ENCODE data around the gene PIM2.

PIM2 gene

DNA sequence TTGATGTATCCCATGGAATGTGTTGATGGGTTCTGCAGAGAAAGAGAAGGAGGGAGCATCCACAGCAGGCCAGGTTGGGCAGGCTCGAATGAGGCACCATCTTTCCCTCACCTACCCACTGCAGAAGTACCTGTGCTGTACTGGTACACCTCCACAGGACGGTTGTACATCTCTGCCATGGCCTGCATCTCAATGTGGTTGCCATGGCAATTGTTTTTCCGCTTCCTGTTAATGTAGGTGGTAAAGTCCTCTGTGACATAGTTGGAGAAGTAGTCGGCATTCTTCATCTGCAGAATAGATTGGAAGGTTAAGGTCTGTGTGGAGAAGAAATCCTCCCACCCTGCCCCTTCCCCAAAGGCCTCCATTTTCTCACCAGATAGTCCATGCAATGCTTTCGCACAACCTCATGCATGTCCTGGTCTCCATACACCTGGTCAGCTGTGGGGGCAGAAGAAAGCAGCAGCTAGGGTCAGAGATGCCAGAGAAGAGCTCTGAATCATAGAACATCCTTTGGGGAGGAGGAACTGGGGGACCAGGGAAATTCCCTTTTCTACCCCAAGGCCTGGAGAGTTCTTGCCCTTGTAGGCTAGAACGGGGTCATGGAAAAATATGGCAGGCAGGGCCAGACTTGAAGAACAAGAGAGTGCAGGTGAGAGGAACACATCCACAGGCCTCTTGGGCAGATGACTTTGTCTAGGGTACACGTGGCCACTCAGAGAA, 15.9 kb upstream of the PIM2 start:
- DNase-seq = no peak

DNA sequence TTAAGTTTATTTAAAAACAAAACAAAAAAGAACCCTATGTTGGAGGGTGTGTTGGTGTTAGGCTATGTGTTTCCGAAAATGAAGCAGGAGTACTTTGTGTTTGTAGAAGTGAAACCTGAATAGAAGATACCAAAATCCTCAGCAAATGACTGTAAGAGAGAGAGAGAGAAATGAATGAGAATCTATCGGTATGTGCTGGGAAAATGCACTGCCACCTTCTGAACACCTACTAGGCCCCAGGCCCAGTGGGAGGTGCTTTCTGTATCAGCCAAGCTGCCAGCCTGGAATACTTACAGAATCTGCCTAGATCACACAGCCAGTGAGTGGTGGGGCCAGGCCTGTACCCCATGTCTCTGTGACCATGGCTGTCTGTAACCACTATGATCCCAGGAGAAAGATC, 14.9 kb upstream of the PIM2 start:
- no peak for DNase-seq

DNA sequence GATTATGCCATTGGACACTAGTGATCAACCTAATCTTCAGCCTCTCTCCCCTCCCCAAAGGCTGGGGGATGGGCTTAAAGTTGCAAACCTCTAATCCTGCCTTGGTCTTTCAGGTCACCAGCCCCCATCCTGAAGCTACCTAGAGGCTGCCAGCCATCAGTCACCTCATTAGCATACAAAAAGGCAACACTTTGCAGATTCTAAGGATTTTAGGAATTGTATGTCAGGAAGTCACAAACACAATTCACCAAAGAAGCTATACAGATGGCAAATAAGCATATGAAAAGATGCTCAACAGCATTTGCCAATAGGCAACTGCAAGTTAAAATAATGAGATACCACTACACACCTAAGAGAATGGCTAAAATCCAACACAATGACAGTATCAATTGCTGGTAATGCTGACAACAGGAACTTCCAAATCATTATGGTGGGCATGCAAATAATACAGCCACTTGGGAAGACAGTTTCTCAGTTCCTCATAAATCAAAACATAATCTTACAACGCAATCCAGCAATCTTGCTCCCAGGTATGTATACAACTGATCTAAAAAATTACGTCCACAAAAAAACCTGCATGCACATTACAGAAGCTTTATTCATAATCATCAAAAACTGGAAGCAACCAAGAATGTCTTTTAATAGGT, 9.0 kb upstream of the PIM2 start:
- no peak for DNase-seq

DNA sequence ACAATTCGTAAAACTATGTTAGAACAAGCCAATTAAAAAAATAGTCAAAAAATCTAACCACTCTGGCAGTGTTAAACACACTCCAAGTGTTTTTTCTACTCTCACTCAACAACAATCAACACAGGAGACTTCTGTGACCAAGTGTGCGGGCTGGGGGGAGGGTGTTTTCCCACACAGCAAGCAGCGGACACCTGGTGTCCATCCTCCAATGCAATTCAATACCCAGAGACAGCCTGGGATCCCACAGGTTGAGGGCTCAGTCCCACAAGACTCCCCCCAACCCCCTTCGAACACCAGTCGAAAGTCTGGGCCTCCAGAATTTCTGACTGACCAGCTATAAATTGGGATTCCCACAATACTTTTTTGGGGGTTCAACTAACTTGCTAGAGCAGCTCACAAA, 8.3 kb upstream of the PIM2 start:
- DNase-seq = no peak

DNA sequence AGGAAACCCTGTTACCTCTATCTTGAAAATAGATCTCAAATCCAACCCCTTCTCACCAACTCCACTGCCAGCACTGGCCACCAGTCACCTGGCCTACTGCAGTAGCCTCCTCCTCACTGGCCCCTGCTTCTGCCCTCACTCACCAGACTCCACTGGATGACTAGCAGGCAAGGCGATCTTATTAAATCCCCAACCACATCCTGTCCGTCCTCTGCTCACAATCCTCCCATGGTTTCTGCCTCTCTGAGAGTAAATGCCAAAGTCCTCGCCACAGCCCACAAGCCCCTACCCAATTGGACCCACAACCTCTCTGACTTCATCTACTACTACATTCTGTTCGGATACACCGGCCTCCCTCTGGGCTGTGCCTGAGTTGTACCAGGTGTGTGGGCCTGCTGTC, 5.4 kb upstream of the PIM2 start:
- no peak for DNase-seq

DNA sequence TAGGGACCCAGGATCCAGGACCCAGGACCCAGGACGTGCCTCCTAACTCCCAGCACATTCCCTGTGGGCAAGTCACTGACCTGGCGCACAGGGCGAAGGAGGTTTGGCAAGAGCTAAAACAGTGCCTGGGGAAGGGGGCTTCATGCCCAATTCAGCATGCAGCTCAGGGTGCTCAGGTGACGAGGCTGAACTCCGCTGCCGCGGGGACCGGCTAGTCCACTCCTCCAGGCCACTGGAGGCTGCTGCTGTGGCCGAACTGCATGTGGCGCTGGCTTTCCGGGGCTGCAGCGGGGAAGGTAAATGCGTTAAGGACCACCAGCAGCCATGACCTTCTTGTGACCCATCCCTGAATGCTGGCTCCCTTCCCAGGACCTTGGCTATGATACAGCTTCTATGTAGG, 4.9 kb upstream of the PIM2 start:
- DNase-seq = no peak

DNA sequence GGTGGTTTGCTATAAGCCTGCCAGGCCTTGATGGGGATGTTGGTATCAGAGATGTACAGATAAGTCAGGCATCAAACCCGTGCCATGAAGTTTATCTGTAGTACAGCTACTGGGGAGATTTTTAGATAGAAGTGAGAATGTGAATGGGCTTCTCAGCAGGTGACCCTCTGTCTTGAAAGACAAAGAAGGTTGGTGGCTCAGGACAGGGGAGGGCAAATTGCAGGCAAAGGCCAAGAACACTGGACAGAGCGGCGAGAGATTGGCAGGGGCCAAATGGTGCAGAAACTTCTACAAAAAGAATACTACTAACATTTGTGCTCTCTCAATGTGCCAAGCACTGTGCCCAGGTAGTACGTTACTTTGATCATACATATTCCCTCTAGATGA, 1.9 kb upstream of the PIM2 start:
- DNase-seq = no peak

DNA sequence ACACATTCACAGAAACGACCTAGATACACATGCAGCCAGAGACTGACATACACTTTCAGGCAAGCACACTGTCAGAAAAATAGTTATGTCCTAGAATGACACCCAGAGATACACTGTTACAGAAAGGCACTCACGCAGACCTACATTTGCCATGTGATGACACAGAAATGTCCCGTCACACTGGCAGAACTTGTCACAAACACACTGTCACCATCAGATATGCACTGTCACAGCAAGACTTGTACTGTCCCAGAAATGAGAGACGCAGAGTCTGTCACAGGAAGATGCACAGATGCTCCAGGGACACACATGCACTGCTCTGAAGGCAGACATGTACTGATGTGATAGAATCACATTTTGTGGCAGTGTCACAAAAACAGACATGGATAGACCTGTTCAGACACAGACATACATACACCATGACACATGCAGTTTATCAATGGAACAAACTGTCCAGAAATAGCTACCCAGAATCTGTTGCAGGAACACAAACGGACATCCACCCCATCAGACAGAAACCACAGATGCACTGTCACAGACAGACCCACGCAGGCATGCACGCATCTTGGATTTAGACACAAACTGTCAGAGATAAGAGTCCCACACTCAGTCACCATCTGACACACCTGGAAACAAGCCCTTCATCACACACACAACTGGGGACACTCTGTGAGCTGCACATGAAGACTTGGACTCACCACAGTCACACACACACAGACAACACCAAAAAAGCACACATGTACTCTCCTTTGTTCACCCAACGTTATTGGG, 1.3 kb upstream of the PIM2 start:
- no peak for DNase-seq

DNA sequence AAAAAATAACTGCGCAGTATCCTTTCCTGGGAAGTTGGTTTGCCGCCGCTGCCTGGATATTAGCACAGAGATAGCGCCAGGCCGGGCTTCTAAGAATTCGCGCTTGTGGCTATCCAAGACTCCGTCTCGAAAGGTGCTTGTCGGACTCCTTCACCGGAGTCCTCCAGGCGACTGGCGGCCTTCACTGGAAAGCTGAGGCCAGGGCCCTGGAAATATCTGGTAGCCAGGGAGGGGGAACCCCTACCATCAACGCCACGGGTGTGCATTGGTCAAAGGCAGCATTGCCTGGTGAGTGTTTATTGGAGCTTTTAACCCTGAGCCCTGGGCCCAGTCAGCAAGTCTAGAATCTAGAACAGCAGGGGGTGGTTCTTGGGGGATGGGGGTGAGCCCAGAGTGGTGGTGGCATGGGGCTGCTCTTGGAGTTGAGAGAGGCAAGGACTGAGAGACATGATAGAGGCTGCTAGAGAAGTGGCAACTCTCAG, 577 bp upstream of the PIM2 start:
- no peak for DNase-seq

DNA sequence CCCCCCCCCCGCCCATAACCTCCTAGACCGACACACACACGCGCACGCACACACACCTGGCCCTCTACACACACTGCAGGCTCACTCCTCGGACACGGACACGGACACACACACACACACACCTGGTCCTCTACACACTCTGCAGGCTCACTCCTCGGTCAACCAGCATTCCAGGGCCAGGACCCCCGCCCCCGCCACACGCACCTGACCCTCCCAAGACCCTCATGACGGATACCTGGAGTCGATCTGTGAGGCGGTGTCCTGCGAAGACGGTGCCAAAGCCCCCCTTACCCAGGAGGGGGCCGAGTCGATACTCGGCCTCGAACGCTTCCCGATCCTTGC, 552 bp downstream of the PIM2 start:
- no peak for DNase-seq

DNA sequence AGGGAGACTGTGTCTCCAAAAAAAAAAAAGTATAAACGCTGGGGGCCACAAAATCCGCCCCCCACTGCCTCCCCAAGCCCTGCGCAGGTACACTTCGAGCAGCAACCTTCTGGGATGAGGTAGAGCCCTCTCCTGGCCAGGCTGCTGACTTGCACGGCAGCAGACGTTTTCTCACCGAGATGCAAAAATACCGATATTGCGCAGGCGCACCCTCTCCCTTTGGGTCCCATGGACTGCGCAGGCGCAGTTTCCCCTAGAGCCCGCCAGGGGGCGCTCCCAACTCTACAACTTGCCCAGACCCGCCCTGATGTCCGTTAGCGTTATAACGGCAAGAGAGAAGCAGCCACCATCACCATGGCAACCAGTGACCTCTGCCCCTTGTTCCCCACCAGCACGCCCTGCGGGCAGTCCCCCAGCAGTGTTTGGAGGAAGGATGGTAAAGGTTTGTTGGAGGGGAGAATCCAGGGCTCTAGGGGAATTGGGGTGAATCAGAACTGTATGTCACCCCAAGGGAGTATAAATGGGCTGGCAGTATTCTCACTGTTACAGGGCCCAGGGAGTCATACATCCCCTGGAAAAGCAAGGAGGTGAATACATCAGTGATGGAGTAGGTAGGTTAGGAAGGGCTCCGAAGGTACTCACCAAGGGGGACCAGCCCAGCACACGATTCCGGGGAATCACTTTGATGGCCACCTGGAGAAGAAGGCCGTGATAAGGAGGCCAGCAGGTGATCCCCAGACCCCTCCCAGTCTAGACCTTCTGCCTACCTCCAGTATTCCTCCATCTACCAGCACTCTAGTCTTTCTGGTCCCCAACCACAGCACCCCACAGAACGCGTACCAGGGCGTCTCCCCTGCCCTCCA, 1.5 kb downstream of the PIM2 start:
- DNase-seq = peak; percentile 79

DNA sequence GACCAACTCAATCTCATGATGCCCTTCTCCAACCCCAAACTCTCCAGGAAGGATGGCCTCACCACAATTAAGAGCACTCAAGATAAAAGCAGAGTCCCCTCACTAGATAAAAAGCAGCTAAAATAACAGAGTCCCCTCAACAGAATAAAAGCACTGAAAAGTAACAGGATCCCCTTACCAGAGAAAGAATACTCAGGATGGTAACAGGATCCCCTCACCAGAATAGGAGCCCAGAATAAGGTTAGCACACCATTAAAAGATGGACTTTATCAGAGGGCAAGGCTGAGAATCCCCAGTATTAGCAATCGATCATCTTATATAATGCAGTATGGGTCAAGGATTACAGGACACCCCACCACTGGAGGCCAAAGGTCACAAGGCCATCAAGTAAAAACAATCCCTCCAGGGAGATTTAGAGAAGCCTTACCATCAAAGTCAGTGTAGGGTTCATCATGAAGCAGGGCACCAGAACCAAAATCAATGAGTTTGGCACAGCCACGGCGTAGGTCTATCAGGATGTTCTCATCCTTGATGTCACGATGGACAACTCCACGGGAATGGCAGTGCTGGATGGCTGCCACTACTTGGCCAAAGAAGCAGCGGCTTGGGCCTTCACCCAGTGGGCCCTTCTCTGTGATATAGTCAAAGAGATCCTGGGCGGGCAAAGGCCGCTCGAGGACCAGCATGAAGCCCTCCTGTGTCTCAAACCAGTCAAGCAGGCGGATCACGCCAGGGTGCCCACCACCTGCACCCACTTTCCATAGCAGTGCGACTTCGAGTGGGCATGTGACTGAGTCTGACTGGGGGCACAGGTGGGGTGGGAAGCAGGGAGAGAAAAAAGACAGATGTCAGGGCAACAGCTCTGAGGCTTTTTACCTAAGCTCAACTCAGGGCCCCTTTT, 4.0 kb downstream of the PIM2 start:
- no peak for DNase-seq

DNA sequence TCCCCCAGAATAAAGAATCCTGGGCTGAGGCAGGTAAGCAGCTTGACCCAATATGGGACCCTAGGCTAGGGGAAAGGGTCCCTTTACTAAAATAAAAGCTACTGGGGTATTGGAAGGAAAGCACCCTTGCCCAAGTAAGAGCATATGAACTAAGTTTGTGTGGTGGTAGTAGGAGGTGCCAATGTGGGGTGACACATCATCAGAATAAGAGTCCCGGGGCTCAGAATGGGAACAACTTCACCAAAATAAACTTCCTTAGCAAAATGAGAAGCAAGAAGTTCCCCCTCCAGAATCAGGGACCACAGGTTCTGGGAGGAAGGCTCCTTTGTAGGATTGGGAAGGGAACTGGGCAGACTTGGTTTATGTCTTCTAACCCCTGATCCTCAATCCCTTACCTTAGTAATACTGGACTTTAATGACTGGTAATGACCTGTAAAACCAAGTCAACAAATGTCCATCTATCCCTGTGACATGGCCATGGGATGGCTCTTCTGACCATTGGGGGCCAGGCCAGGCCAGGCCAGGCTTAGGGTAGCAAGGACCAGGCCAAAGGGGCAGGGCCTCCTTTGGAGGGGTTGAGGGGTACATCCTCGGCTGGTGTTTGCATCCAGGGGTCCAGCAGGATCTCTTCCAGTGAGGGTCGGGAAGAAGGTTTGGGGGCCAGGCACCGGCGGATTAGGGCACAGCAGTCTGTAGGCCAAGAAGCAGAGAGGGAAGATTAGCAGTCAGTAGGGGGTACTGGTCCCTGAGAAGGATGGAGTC, 5.0 kb downstream of the PIM2 start:
- DNase-seq = no peak

DNA sequence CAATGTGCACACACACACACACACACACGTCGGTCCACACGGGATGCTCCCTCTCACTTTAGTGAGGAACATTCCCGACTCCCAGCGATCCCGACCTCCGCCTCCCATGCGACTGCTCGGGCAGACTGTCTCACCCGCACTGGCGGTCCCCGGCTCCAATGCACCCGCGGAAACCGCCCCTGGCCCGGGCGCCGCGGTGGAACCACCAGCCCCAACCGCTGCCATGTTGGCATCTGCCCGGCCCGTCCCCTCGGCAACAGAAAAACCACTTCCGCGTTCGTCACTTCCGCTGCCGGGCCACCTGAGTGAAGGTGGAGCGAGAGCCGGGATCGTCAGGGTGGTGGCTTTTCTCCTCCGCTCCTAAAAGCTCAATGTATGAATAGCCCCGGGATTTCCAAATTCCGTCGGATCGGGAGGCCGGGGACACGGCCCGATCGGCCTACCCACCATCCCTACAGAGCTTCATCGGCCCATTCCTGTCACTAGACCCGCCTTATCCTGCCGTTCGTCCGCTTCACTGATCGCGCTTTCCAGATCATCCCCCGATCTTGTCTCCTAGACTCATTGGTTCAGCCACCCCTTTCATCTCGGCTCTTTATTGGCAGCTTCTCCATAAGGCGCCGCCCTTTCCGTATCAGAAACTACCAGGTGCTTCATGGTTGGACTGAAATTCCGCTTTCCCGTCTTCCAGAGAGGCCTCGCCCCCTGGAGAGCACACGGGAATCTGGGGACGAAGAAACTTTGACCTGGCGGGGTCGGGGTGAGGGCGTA, 7.2 kb downstream of the PIM2 start, which contains the start of gene SLC35A2:
TSS of gene SLC35A2 (minus strand) at position 235 of the 771 bp plus-strand sequence. CDS start at position 225, 10 bp downstream.
- peak; percentile 70 for DNase-seq

DNA sequence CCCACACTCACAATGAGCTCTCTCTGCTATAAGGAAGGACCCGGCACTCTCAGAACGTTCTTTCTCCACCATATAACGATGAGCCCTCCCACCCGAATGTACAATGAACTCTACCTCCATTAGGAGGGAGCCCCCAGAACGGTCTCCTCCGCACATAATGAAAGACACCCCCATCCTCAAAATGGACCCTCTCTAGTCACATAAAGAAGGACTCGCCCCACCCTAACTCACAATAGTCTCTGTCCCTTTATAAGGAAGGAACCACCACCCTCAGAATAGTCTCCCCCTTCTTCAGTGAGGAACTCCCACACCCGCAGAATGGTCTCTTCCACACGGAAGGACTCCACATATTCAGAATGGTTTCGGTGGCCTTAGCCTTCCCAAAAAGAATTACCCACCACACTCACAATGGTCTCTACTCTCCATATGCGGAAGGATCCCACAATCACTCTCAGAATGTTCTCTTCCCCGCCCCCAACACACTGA, 7.9 kb downstream of the PIM2 start:
- DNase-seq = no peak

DNA sequence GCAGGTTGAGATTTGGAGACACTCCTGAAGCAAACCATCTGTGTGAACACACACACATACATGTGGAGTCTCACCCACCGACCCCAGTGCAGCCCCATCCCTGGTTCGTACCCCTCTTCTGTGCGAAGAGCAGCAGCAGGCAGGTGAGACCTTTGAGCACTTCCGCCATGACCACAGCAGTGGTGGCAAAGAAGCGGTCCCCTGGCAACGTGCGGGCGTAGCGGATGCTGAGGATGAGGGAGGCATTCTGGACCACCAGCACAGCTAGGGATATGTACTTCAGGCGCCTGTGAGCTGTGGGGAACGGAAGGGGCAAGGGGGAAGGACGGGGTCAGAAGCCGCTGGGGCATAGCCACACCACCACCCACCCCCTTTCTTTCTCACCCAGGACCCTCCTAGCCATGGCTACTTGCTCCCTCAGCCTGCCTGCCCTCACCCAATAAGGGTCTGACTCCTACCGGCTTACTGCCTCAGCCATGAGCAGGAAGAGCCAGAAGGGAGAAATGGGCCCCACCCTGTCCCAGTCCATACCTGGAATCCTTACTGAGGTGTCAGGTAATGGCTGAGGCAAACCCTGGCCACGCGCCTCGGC, 9.0 kb downstream of the PIM2 start:
- no peak for DNase-seq

DNA sequence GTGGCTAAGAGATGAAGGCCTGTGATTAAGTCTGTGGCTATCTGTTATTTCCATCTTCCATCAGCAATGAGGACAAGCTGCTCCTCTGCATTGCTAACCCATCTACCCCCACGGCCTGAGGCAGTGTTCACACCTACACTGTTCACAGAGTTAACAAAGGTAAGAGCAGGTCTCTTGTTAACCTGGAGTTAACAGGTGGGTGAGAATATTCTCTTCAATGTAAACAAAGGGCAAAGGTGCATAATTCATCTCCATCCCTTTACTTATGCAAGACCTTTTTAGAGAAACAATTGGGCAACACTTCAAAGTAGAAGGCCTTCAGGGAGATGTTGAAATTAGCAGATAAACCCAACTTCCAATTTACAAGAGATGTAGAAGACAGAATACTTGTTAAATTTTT, 10.2 kb downstream of the PIM2 start:
- DNase-seq = no peak

DNA sequence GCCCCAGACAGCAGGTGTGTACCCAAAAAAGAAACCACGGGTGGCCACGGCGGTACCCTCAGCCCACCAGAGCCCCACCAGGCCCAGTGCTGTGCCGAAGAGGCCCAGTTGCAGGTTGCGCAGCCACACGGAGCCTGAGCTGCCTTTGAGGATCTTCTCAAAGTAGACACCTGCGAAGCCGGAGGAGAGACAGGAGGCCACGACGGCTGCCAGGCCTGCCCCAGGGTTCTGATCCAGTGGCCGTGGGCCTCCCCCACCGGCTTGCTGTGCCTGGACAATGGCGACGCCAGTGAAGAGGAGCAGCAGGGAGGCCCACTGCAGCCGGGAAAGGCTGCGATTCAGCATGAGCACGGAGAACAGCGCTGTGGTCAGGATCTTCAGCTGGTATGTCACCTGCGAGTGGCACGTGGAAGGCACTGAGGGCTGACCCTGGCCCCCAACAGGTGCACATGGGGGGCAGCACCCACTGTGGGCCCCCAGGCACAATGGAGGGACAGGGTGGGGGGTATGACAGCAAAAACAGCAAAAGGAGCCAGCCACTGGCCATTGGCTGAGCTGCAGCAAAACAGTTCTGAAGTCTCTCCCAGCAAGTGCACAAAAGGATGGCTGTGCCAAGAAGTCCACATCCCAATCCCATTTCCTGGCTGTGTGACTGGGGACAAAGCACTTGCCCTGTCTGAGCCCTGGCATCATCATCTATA, 13.6 kb downstream of the PIM2 start:
- DNase-seq = no peak

DNA sequence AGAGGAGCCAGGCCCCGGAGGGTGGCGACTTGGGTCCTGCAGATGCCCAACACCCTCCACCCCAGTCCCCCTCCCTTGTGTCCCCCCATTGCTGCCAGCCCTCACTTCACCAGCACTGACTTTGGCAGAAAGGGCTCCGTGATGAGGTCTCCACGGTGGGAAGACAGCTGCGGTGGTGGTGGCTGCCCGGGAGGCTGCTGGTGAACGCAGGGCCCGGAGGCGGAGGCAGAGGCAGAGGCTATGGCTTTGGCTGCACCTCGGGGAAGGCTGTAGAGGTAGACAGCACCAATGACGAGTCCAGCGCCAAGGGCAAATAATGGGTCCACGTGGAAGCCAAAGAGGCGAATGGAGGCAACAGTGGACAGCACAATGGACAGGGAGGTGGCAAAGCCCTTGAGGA, 14.2 kb downstream of the PIM2 start:
- DNase-seq = no peak
